Measurements from ENCODE around the gene GSTP1. TPM values are rescaled to one million over a fixed set of nuclear protein-coding genes. Genes with fewer than 3 reads are reported as not detected.
A peak's percentile ranks its signal among the peaks of the same experiment; 100 is the strongest.

The GSTP1 gene
- polyA plus RNA-seq, 4 donors, result 694 to 850 (median 763) TPM

DNA sequence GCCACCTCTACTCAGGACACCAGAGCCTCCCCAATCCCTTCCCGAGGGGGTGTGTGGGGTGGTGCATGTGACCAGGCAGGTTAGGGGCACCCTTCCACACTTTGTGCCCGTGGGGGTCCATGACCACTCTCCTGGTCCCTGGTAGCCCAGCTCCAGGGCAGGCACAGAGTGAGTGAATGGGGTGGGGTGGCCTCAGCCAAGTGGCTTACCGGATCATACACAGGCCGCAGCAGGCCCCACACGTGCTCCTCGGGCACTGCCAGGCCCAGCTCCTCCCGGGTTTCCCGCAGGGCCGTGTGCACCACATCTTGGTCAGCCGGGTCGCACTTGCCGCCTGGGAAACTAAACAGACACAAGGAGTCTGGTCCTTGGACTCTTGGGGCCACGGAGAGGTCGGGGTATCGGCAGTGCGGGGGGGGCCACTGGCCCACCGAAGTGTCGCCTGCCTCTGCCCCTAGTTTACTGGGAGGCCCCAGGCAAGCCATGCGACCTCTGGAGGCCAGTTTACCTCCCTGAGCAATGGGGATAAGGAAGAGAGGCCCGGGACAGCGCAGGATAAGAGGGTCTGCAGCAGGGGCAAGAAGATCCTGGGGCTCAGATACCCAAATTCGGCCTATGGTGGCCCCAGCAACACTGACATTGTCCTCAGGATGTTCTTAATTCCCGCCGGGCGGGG, 45.2 kb downstream of the GSTP1 start:
- DNase-seq (ENCODE audit: low read depth in 4 of 4, low spot score in 2 of 4), result no peak

DNA sequence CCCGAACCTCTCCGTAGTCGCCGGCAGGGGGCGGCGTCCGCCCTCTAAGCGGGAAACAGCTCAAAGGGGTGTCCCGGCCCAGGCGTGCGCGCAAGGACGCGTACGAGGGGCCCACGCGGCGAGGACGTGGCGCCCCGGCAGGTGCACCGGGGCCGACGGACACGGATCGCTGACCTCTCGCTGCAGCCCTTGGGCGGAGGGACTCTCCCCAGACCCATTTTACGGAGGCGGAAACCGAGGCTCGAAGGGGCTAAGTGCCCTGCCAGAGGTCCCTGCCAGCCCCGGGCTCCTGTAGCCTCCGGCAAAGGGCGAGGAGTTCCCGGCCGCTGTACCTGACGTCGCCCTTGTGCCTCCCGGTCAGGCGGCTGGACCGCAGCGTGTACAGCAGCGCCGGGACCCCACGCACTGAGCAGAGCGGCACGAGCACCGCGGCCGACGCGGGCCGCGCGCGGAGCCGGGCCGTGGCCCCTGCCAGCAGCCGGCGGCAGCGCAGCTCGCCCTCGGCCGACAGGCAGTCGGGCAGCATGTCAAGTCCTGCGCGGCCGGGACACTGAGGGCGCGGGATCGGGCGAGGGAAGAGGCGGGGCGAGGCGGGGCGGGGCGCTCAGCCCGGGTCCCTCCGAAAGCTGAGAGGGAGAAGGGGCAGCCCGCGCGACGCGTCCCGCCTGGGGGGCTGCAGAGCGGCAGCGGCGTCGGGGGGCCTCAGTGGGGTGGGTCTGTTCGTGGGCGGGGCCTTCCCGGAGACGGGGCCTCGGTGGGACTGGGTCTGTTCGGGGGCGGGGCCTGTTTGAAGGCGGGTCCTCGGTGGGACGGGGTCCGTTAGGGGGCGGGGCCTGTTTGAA, 46.0 kb downstream of the GSTP1 start, which contains the start of gene NUDT8:
Gene NUDT8, minus strand, starts transcription at position 552 of the 842 bp plus-strand sequence. Its CDS starts 26 bp downstream, at position 526.
- DNase-seq (ENCODE audit: low read depth in 4 of 4, low spot score in 2 of 4), result peak in 2 of 4 donors; percentile 36 to 63

DNA sequence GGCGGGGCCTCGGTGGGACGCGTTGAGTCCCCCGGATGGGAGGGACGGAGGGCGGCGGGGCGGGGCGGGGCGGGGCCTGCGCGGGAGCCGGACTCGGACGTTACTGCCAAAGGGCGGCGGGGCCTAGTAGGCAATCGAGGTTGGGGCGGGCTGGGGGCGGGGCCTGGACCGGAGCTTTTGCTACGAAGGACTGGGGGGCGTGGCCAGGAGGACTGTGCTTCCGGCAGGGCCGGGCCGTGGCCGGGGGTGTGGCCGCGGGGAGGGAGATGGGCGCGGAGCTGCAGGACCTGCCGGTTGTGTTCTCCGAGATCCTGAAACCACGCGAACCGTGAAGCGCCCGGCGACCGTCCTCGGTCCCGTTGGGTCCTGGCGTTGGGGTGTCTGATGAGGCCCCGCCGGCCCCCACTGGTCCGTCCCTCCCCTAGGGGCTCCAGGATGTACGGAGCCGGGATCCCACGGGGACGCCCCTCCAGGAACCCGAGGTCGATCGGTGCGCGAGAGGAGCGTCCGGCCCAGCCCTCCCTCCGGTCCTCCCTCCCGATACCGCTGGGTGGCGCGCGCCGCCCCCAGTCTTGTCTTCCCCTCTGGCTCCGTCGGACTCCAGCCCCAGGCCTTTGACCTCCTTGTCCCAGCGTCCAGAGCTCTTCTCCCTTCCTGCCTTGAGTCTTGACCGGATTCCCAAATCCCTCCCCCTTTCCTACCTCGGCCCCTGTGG, 46.8 kb downstream of the GSTP1 start:
- peak; percentile 75 to 93 (median 90) for DNase-seq (ENCODE audit: low read depth in 4 of 4, low spot score in 2 of 4)

DNA sequence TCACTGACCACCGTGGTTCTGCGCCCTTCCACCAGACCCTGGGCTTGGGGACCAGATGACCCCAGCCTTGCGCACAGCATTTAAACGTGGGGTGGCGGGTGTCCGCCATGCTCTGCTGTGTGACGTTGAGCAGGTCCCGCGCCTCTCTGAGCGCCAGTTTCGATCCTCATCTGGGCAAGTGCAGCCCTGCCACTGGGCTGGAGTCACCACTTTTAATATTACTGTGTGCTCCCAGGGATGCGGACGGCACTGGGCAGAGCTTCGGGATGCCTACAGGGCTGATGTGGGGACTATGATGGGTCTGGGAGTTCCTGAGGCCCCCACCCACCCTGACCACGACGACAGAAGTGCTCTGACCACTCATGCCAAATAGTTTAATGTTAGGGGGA, 47.3 kb downstream of the GSTP1 start:
- DNase-seq (ENCODE audit: low read depth in 4 of 4, low spot score in 2 of 4), result no peak

DNA sequence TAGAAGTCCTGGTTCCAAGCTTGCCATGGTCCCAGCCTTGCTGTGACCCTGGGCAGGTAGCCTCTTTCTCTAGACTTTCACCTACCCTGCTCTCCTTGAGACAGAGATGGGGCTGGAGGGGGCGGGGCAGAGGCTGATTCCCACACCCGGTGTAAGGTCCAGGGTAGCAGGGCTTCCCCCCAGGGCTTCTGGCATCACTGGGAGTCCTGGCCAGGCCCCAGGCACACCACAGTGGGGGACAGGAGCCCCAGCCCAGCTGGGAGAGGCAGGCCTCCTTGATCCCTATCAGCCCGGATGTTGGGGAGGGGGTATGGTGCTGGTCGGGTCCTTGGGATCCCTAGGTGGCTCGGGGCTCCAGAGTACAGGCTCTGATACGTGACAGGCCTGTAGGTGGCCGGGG, 47.8 kb downstream of the GSTP1 start:
- DNase-seq (ENCODE audit: low read depth in 4 of 4, low spot score in 2 of 4), result no peak

DNA sequence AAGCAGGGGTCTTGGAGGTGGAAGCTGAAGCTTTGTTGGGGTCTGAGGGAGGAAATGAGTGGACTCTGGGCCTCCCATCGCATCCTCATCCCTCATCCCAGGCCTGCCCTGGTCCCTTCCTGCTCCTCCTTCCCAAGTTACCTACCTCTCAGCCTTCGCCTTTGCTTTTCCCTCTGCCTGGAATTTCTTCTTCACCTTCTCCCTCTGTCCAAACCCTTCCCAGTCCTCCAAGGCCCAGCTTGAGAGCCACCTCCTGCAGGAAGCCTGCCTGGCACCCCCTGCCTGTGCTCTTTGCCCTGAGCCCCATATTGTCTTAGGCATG, 48.2 kb downstream of the GSTP1 start:
- DNase-seq (ENCODE audit: low read depth in 4 of 4, low spot score in 2 of 4), result no peak

DNA sequence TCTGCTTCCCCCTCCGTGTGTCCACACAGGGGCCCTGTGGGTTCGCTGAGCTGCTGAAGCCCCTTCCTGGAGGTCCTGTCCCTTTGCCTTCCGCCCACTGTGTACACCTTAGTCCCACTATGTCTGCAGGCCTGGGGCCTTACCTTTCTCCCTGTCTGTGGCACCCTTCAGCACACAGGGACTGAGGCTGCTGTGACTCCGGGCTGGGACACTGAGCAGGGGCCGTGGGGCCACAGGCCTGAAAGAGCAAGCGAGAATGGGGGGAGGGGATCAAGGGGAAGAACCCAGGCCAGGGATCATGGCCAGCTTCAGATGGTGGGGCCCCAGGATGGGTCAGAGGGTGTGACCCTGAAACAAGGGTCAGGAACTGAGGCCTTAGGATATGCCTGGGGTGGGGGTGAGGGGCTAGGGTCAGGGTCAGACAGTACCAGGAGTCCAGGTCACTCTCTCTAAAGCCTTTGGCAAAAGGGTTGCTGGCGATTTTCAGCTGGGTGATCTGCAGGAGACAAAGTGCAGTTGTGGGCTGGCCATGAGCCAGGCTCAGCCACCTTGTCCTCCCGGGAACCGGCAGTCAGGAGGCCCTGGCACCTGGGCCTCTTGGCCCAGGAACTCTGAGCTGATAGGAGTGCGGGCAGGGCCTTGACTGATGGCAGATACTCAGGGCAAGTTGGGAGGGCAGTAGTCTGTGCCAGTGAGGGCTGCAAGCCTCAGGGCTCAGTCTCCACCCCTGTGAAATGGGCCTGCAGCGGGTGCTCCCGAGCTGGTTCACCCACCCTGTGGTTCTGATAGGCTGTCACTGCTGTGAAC, 48.8 kb downstream of the GSTP1 start:
- DNase-seq (ENCODE audit: low read depth in 4 of 4, low spot score in 2 of 4), result no peak

DNA sequence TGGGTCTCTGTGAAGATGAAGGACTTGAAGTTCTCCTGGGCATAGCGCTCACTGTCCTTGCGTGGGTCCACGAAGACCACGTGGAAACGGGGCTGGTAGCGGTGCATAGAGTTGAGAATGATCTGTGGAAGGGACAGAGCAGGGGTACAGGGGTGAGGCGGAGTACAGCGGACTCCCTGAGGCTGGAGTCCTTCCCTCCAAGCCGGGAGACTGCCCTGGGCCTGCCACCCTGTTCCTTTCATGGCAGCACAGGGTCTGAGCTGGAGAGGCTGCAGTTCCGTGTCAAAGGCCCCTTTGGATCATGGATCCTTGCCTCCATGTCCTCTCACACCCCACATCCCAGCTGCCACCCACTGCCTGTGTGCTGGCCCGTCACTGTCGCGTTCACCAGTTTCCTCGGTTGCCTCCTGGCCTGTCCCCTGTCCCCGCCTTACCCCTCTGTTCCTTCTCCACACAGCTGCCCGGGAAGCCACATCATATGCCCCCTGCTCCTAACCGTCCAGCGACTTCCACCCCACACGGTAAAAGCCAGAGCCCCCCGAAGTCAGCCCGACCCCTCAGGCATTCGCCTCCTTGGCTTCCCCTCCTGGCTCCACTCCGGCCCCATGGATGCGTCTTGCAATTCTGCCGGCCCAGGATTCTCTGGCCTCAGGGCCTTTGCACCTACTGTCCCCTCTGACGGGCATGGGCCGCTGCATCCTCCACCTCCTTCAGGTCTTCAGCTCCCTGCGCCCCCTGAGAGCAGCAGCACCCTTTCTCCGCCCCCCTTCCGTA, 49.6 kb downstream of the GSTP1 start:
- no peak for DNase-seq (ENCODE audit: low read depth in 4 of 4, low spot score in 2 of 4)

DNA sequence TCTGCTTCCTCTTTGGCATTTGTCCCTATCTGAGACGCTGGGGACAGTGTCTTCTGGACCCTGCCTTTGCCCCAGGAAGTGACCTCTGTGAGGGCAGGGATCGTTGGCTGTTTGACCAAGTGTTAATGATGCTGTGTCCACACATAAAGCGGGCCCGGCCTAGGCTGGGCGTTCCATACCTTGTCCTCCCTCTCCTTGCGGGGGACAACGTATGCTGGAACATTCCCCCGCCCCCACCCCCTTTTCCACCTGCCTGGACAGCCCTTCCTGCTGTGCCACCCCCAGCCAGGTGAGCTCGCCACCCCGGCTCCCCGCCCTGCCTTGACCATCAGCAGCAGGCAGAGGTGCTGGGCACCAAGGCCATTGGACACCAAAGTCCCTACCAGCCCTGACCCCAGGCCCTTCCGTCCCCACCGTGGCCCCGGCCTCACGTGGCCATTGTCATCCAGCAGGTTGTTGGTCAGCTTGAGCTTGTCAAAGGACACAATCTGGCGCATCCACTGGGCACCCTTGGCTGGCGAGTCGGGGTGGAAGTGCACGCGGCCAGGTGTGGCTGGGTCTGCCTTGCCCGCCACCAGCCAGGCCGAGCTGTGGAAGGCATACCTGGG, 50.2 kb downstream of the GSTP1 start:
- no peak for DNase-seq (ENCODE audit: low read depth in 4 of 4, low spot score in 2 of 4)

DNA sequence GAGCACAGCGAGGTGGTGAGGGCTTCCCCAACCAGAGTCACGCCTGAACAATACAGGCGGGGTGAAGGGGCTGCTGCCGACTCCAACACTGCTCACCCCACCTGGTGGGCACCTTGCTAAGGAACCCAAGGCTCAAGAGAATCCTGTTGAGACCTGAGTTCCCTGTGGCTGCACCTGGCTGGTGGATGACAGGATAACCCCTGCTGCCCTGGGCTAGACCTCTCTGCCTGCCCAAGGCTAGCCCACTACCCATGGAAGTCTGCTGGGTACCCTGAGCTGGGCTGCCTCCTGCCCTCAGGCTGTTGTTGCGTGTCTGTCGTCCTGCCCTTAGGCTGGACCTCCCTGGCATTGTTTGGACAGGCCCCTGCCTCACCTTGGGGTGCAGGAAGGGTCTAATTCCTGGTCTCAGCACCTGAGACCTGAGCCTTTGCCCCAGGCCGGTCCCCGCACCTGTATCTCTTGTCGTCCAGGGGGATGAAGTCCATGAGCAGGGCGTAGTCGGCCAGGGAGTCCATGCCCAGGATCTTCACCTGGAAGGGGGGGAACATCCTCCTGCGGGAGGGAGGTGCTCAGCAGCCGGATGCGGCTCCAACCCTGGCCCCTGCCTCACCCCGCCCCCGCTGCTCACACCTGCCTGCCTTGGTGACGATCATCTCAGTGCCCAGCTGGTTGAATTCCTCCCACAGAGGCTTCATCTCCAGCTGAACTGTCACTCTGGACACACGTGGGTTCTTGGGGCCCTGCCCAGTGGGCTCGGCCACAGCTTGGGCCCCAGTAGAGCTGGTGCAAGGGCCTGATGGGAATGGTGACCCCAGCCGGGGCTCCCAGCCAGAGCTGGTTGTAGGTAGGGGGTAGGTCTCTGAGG, 51.0 kb downstream of the GSTP1 start:
- no peak for DNase-seq (ENCODE audit: low read depth in 4 of 4, low spot score in 2 of 4)

DNA sequence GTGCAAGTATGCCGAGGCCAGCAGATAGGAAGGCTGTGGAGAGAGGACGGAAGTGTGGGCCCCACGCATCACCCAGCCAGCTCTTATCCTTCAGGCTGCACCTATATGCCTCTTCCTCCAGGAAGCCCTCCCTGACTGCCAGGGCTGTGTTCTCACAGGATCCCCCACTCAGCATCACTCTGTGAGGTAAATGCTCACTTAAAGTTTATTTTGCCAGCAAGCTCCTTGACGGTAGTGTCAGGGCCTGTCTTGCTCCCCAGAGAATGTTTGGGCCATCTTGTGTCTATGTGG, 51.6 kb downstream of the GSTP1 start:
- DNase-seq (ENCODE audit: low read depth in 4 of 4, low spot score in 2 of 4), result no peak

Other genes with a start within 250 kb of the GSTP1 start
- gene POLD4, start 230.3 kb upstream of the GSTP1 start, polyA plus RNA-seq (ENCODE audit: insufficient read length in 4 of 4), result 10 to 100 TPM; 18.8 to 40.4 (median 33.4) TPM
- gene CLCF1, start 210.2 kb upstream of the GSTP1 start, polyA plus RNA-seq (ENCODE audit: insufficient read length in 4 of 4), result 1 to 10 TPM; 4.9 to 9.2 (median 5.8) TPM
- gene RAD9A, start 191.8 kb upstream of the GSTP1 start, polyA plus RNA-seq (ENCODE audit: insufficient read length in 4 of 4), result 10 to 100 TPM; 16.7 to 34.8 (median 28.9) TPM
- gene PPP1CA, start 182.0 kb upstream of the GSTP1 start, polyA plus RNA-seq (ENCODE audit: insufficient read length in 4 of 4), result 100 to 1,000 TPM; 150 to 187 (median 162) TPM
- gene TBC1D10C, start 179.7 kb upstream of the GSTP1 start, polyA plus RNA-seq (ENCODE audit: insufficient read length in 4 of 4), result 10 to 100 TPM in 2 of 4 donors, 1 to 10 TPM in 2; 3.0 to 11.7 (median 6.7) TPM
- 1 to 10 TPM; 1.3 to 5.0 (median 3.1) TPM for gene CARNS1, start 168.1 kb upstream of the GSTP1 start, polyA plus RNA-seq (ENCODE audit: insufficient read length in 4 of 4)
- gene RPS6KB2, start 155.3 kb upstream of the GSTP1 start, polyA plus RNA-seq (ENCODE audit: insufficient read length in 4 of 4), result 10 to 100 TPM; 40.5 to 48.6 (median 44.9) TPM
- gene PTPRCAP, start 146.1 kb upstream of the GSTP1 start, polyA plus RNA-seq (ENCODE audit: insufficient read length in 4 of 4), result 1 to 10 TPM; 1.3 to 2.5 (median 2.2) TPM
- 10 to 100 TPM; 57.9 to 94.3 (median 77.1) TPM for gene CORO1B, start 140.3 kb upstream of the GSTP1 start, polyA plus RNA-seq (ENCODE audit: insufficient read length in 4 of 4)
- gene GPR152, start 131.1 kb upstream of the GSTP1 start, polyA plus RNA-seq (ENCODE audit: insufficient read length in 4 of 4), result under 1 TPM in 1 of 4 donors, not detected in 3; 0.09 TPM
- gene CABP4, start 128.5 kb upstream of the GSTP1 start, polyA plus RNA-seq (ENCODE audit: insufficient read length in 4 of 4), result 1 to 10 TPM in 2 of 4 donors, under 1 TPM in 2; 0.35 to 1.9 (median 0.93) TPM
- gene TMEM134, start 114.6 kb upstream of the GSTP1 start, polyA plus RNA-seq (ENCODE audit: insufficient read length in 4 of 4), result 10 to 100 TPM; 41.7 to 80.2 (median 64.6) TPM
- gene AIP, start 100.8 kb upstream of the GSTP1 start, polyA plus RNA-seq (ENCODE audit: insufficient read length in 4 of 4), result 10 to 100 TPM; 58.4 to 79.5 (median 70.7) TPM
- 10 to 100 TPM; 27.5 to 41.0 (median 37.8) TPM for gene PITPNM1, start 78.4 kb upstream of the GSTP1 start, polyA plus RNA-seq (ENCODE audit: insufficient read length in 4 of 4)
- gene CDK2AP2, start 75.7 kb upstream of the GSTP1 start, polyA plus RNA-seq (ENCODE audit: insufficient read length in 4 of 4), result 10 to 100 TPM; 34.0 to 68.5 (median 55.9) TPM
- gene CABP2, start 60.4 kb upstream of the GSTP1 start, polyA plus RNA-seq (ENCODE audit: insufficient read length in 4 of 4), result under 1 TPM; 0.30 to 0.68 (median 0.33) TPM
- 100 to 1,000 TPM; 154 to 243 (median 225) TPM for gene NDUFV1, start 23.1 kb downstream of the GSTP1 start, polyA plus RNA-seq (ENCODE audit: insufficient read length in 4 of 4)
- gene NUDT8, start 46.1 kb downstream of the GSTP1 start, polyA plus RNA-seq (ENCODE audit: insufficient read length in 4 of 4), result 1 to 10 TPM; 3.7 to 7.7 (median 6.6) TPM
- gene TBX10, start 56.0 kb downstream of the GSTP1 start, polyA plus RNA-seq (ENCODE audit: insufficient read length in 4 of 4), result under 1 TPM in 2 of 4 donors, not detected in 2; 0.22 TPM
- 10 to 100 TPM; 21.9 to 32.3 (median 27.4) TPM for gene ACY3, start 66.9 kb downstream of the GSTP1 start, polyA plus RNA-seq (ENCODE audit: insufficient read length in 4 of 4)
- gene ALDH3B2, start 90.8 kb downstream of the GSTP1 start, polyA plus RNA-seq (ENCODE audit: insufficient read length in 4 of 4), result 1 to 10 TPM; 1.9 to 5.4 (median 2.3) TPM